ENCODE data around the gene PPP6R2. TPM values are rescaled to one million over a fixed set of nuclear protein-coding genes. Genes with fewer than 3 reads are reported as not detected.
A peak's percentile ranks its signal among the peaks of the same experiment; 100 is the strongest.
"Not testable (repeated sequence)": the region's sequence is repeated elsewhere in the genome, so short reads cannot be mapped to it uniquely, and the experiment has no call there.

The PPP6R2 gene
- total RNA-seq, 2 donors from 2014 or later: 62.1 to 63.7 TPM

- not testable (repeated sequence) for H3K36me3 Mint-ChIP-seq (ENCODE audit: low read depth); ATAC-seq; H3K9me3 ChIP-seq (ENCODE audit: control insufficient read depth, low read length, poor library complexity, severe bottlenecking); H3K27ac Mint-ChIP-seq; DNase-seq; H3K4me1 Mint-ChIP-seq; H3K4me3 Mint-ChIP-seq; H3K27me3 Mint-ChIP-seq
These were observed 89.9 kb downstream of the PPP6R2 start for GRCh38 chr22:50432877-50433510.

GRCh38 chr22:50434849-50435248 is 91.7 kb downstream of the PPP6R2 start:
- ATAC-seq (no peak), DNase-seq (no peak)
- Mint-ChIP-seq H3K27ac (no peak overlapping the region), H3K36me3 (ENCODE audit: low read depth) (peaks cover 5% of the 10 kb centered on the region), H3K27me3 (no peaks in the 10 kb centered on the region), H3K4me1 (no peaks in the 10 kb centered on the region), H3K4me3 (no peak overlapping the region)
- H3K9me3 ChIP-seq (ENCODE audit: control insufficient read depth, low read length, poor library complexity, severe bottlenecking): no peaks in the 10 kb centered on the region

DNA sequence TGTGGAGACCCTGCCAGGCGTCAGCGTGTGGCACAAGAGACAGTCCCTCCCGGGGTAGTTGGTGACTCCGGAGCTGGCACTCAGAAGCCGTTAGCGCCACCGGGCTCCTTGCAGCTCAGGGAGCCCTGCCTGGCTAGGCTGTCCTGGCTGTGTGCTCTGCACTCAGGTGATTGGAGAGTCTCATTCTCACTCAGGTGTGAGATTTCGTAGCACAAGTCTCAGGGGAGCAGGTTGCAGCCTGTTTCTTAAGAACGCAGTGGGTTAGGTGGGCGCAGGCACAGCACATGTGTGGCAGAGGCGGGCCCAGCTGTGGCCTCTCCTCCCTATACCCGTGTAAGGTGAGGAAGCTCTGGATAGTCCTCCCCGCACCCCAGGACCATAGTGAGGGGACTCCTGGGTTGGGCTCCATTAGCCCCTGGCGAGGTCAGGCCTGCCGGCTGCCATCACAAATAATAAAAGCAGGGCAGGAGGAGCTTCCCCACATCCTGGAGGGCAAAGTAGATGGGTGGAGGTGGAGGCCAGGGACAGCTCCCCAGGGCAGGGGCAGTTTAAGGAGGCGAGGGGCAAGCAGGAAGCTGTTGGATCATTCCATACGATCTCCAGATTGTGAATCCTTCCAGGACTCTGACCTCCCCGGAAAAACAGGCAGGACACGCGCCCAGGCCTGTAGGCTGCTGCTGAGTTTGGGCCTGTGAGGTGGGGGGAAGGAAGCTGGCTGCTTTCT is 92.3 kb downstream of the PPP6R2 start:
- H3K4me3 Mint-ChIP-seq: no peak overlapping the region
- H3K9me3 ChIP-seq (ENCODE audit: control insufficient read depth, low read length, poor library complexity, severe bottlenecking): no peaks in the 10 kb centered on the region
- ATAC-seq: no peak
- no peak overlapping the region for H3K27ac Mint-ChIP-seq
- no peaks in the 10 kb centered on the region for H3K27me3 Mint-ChIP-seq
- H3K4me1 Mint-ChIP-seq: no peaks in the 10 kb centered on the region
- DNase-seq: peak in 1 of 3 donors; percentile 4
- peaks cover 5% of the 10 kb centered on the region for H3K36me3 Mint-ChIP-seq (ENCODE audit: low read depth)

DNA sequence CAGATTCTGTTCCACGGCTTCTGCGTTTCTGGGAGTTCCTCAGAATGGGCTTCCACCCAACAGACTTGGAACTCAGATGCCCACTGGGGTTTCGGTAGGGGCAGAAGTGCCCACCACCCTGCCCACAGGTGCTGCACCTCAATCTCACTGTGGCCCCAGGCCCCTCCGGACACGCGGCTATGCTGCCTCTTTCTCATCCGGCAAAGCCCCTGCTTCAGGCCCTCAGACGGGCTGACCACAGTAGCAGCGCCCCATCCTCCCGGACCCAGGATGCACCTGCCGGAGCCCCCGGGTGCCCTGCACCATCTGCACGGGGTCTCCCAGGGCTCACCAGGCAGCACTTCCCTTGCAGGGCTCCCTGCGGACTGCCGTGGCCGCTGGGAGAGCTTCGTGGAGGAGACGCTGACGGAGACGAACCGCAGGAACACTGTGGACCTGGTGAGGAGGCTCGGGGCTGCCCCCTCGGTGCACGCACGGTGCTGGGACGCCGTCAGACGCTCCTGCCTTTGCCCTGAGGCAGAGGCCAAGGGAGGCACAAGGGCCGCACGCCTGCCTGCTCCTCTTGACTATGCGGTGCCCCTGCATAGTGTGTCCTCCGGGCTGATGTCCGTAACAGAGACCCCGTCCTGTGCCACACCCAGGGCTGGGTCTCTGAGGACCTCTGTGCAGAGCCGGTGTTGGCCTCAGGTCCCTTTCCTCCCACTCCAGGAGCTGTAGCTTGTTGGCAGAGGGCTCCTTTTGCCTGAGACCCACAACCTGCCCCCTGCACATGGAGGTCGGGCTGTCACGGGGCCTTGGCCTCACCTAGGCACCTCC is 93.1 kb downstream of the PPP6R2 start:
- H3K4me3 Mint-ChIP-seq: no peak overlapping the region
- H3K36me3 Mint-ChIP-seq (ENCODE audit: low read depth): peaks cover 5% of the 10 kb centered on the region
- DNase-seq: peak in 1 of 3 donors; percentile 4
- H3K27ac Mint-ChIP-seq: no peak overlapping the region
- no peaks in the 10 kb centered on the region for H3K9me3 ChIP-seq (ENCODE audit: control insufficient read depth, low read length, poor library complexity, severe bottlenecking)
- no peaks in the 10 kb centered on the region for H3K27me3 Mint-ChIP-seq
- ATAC-seq: no peak
- H3K4me1 Mint-ChIP-seq: no peaks in the 10 kb centered on the region

DNA sequence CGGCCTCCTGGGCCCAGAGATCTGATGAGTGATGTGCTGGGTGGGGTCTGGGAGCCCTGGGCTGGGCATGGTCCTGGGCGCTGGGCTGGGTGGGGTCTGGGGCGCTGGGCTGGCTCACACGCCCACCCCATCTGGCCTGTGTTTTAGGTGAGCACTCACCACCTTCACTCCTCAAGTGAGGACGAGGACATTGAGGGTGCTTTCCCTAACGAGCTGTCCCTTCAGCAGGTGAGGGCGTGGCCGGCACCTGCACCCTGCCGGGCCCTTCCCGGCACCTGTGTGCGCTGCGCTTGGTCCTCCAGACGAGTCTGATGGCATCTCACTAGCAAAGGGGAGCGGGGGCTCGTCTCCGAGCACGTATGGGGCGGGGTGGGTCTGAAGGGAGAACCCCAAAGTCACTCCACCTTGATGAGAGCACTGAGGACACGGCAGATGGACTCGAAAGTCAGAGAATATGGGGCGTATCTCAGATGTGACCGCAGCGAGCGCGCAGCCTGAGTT is 93.8 kb downstream of the PPP6R2 start:
- Mint-ChIP-seq H3K27ac (no peak overlapping the region), H3K36me3 (ENCODE audit: low read depth) (peaks cover 3% of the 10 kb centered on the region), H3K27me3 (no peaks in the 10 kb centered on the region), H3K4me3 (no peak overlapping the region), H3K4me1 (no peaks in the 10 kb centered on the region)
- ATAC-seq (no peak), DNase-seq (peak in 1 of 3 donors; percentile 3)
- H3K9me3 ChIP-seq (ENCODE audit: control insufficient read depth, low read length, poor library complexity, severe bottlenecking): no peaks in the 10 kb centered on the region

DNA sequence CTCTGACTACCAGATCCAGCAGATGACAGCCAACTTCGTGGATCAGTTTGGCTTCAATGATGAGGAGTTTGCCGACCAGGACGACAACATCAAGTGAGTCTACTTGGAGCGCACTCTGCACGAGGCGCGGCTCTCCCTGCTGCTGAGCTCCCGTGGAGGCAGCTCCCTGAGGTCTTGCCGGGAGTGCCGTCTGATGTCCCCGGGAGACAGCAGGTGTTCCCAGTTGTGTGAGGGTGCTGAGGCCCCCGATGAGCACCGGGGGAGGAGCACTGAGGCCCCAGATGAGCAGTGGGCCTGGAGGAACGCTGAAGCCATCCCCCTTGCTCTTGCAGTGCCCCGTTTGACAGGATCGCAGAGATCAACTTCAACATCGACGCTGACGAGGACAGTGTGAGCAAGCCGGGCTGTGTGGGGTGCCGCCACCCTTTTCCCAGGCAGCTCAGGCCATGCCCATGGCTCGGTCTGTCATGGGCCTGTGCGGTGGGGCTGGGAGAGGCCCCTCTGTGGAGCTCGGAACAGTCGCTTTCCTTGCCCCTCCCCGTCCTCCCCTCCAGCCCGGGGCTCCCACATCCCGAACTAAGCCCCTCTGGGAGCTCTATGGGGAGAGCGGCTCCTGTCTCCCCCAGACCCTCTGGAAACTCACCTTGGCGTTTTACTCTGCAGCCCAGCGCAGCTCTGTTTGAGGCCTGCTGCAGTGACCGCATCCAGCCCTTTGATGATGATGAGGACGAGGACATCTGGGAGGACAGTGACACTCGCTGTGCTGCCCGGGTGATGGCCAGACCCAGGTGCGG is 94.6 kb downstream of the PPP6R2 start:
- H3K27ac Mint-ChIP-seq: no peak overlapping the region
- DNase-seq (peak in 1 of 3 donors; percentile 3), ATAC-seq (no peak)
- H3K36me3 Mint-ChIP-seq (ENCODE audit: low read depth): peaks cover 3% of the 10 kb centered on the region
- no peaks in the 10 kb centered on the region for H3K27me3 Mint-ChIP-seq
- no peaks in the 10 kb centered on the region for H3K9me3 ChIP-seq (ENCODE audit: control insufficient read depth, low read length, poor library complexity, severe bottlenecking)
- H3K4me3 Mint-ChIP-seq: no peak overlapping the region
- peaks cover 2% of the 10 kb centered on the region for H3K4me1 Mint-ChIP-seq

- peaks cover 3% of the 10 kb centered on the region for H3K36me3 Mint-ChIP-seq (ENCODE audit: low read depth)
- no peak for ATAC-seq
- no peaks in the 10 kb centered on the region for H3K27me3 Mint-ChIP-seq
- H3K9me3 ChIP-seq (ENCODE audit: control insufficient read depth, low read length, poor library complexity, severe bottlenecking): no peaks in the 10 kb centered on the region
- no peak overlapping the region for H3K4me3 Mint-ChIP-seq
- peak in 1 of 3 donors; percentile 3 for DNase-seq
- H3K4me1 Mint-ChIP-seq: peaks cover 5% of the 10 kb centered on the region
- no peak overlapping the region for H3K27ac Mint-ChIP-seq
These were observed 95.5 kb downstream of the PPP6R2 start for GRCh38 chr22:50438305-50439275.

DNA sequence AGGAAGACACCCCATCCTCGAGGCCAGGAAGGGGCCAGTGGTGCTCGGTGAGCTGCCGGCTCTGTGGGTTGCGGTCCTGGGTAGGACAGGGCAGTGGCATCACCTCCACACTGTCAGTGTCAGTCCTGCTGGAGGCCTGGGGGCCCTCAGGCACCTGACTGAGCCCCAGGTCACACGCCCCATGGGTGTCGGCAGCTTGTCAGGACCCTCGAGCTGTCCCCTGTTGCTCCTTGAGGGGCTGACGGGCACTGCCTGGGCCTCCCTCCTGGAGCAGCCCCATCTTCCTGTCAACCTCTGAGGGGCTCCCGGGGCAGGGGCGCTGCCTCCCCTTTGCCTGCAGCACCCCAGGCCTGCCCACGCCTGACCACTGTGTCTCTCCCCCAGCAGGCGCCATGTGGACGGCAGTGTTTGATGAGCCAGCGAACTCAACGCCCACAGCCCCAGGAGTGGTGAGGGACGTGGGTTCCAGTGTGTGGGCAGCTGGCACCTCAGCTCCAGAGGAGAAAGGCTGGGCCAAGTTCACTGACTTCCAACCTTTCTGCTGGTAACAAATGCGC is 96.3 kb downstream of the PPP6R2 start:
- H3K36me3 Mint-ChIP-seq (ENCODE audit: low read depth): peaks cover 3% of the 10 kb centered on the region
- H3K4me3 Mint-ChIP-seq: no peak overlapping the region
- no peaks in the 10 kb centered on the region for H3K9me3 ChIP-seq (ENCODE audit: control insufficient read depth, low read length, poor library complexity, severe bottlenecking)
- peaks cover 5% of the 10 kb centered on the region for H3K4me1 Mint-ChIP-seq
- no peak overlapping the region for H3K27ac Mint-ChIP-seq
- ATAC-seq: no peak
- no peak for DNase-seq
- no peaks in the 10 kb centered on the region for H3K27me3 Mint-ChIP-seq

DNA sequence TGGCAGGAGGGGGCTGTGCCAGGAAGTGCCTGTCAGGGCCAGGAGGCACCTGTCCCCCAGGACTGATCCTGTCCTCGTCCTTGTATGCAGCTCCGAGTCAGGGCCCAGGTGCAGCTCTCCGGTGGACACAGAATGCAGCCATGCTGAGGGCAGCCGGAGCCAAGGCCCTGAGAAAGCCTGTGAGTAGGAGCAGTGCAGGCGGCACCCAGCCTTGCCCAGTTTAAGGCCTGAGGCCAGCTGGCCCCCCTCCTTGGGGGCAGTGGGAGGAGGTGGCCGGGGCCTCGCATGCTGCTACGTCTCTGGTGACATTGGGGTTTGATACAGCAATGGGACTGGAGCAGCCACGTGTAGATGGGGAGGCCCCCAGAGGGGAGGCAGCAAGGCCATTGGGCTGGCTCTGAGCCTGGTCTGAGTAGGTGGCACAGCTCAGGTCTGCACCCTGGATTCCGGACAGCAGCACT is 96.8 kb downstream of the PPP6R2 start:
- H3K4me3 Mint-ChIP-seq: no peak overlapping the region
- ATAC-seq: no peak
- no peaks in the 10 kb centered on the region for H3K27me3 Mint-ChIP-seq
- no peak for DNase-seq
- H3K27ac Mint-ChIP-seq: no peak overlapping the region
- H3K4me1 Mint-ChIP-seq: peaks cover 6% of the 10 kb centered on the region
- no peaks in the 10 kb centered on the region for H3K9me3 ChIP-seq (ENCODE audit: control insufficient read depth, low read length, poor library complexity, severe bottlenecking)
- peaks cover 3% of the 10 kb centered on the region for H3K36me3 Mint-ChIP-seq (ENCODE audit: low read depth)

DNA sequence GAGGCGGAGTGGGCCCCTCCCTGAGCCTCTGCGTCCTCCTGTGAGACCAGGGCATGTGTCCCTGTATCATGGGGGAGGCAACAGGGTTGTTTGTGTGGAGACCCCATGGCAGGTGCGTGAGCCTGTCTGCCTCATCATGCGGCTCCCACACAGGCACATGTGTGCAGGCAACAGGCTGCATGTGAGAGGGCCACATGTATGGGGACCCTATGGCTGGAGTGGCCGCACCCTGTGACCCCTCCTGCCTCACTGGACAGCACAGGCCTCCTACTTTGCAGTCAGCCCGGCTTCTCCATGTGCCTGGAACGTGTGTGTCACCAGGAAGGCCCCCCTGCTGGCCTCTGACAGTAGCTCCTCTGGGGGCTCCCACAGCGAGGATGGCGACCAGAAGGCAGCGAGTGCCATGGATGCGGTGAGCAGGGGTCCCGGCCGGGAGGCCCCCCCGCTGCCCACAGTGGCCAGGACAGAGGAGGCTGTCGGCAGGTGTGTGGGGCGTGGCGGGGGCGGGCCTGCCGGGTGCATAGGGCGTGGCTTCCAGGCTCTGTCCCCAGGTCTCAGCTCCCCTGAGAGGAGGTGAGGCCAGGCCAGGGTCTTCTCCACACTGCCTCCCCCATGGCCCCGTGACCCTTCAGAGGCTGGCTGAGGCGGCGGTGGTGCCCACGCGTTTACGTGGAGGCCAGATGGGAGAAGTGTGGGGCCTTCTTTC is 97.6 kb downstream of the PPP6R2 start:
- Mint-ChIP-seq H3K36me3 (ENCODE audit: low read depth) (no peaks in the 10 kb centered on the region), H3K4me3 (no peak overlapping the region), H3K27me3 (no peaks in the 10 kb centered on the region), H3K27ac (no peak overlapping the region), H3K4me1 (peaks cover 12% of the 10 kb centered on the region)
- H3K9me3 ChIP-seq (ENCODE audit: control insufficient read depth, low read length, poor library complexity, severe bottlenecking): no peaks in the 10 kb centered on the region
- DNase-seq: no peak
- no peak for ATAC-seq

GRCh38 chr22:50441428-50441993 is 98.4 kb downstream of the PPP6R2 start:
- no peaks in the 10 kb centered on the region for H3K36me3 Mint-ChIP-seq (ENCODE audit: low read depth)
- H3K4me3 Mint-ChIP-seq: no peak overlapping the region
- no peak for DNase-seq
- no peaks in the 10 kb centered on the region for H3K9me3 ChIP-seq (ENCODE audit: control insufficient read depth, low read length, poor library complexity, severe bottlenecking)
- H3K27ac Mint-ChIP-seq: no peak overlapping the region
- ATAC-seq: no peak
- H3K4me1 Mint-ChIP-seq: peaks cover 15% of the 10 kb centered on the region
- H3K27me3 Mint-ChIP-seq: no peaks in the 10 kb centered on the region

All from T-helper 17 cell (primary cell).